Stomach (tissue), 4 donors: Measurements from ENCODE around the gene ARL10.

Experiments used
- CTCF ChIP-seq, 7 experiments: fragments of 450-650 bp in 4 of 7; fragments of 200-600 bp in 3 of 7; sonication (generic) in 3 of 7; IDR thresholded peaks; one replicate each; pipeline ENCODE4 v1.5.1; 2016 to 2019; ENCODE audit warnings: antibody characterized with exemption in 7 of 7, control low read depth in 2 of 7, mild to moderate bottlenecking in 1 of 7
- EP300 ChIP-seq: sonication (generic); formaldehyde crosslinking; IDR thresholded peaks from one replicate; pipeline ENCODE4 v1.6.1; 2017; ENCODE audit warnings: antibody characterized with exemption
- POLR2A ChIP-seq, 4 donors: fragments of 450-650 bp; IDR thresholded peaks; one replicate each; pipeline ENCODE4 v1.6.1; 2016; ENCODE audit warnings: antibody characterized with exemption in 4 of 4, control low read depth in 2 of 4, mild to moderate bottlenecking in 1 of 4, moderate library complexity in 1 of 4
- POLR2AphosphoS5 ChIP-seq, 3 donors: sonication (generic); formaldehyde crosslinking; IDR thresholded peaks; one replicate each; pipeline ENCODE4 v1.6.1; 2016; ENCODE audit warnings: antibody characterized with exemption in 3 of 3

GRCh38 chr5:176384991-176385390 lies 19.7 kb downstream of the ARL10 start:
- TF ChIP-seq EP300 (no peak), CTCF (IDR thresholded peaks at IDR 0.05) (no peak), POLR2A (IDR thresholded peaks at IDR 0.05) (no peak), POLR2AphosphoS5 (IDR thresholded peaks at IDR 0.05) (no peak)
